DMS79 treated with DMSO at 0.1 percent for 48 hours (cell line): Measurements from ENCODE around the gene PTPRG.

ENCODE experiments used
- DNase-seq: peaks from one replicate; lab custom pipeline; 2025; lab: John Stamatoyannopoulos, UW

The PTPRG gene

DNA sequence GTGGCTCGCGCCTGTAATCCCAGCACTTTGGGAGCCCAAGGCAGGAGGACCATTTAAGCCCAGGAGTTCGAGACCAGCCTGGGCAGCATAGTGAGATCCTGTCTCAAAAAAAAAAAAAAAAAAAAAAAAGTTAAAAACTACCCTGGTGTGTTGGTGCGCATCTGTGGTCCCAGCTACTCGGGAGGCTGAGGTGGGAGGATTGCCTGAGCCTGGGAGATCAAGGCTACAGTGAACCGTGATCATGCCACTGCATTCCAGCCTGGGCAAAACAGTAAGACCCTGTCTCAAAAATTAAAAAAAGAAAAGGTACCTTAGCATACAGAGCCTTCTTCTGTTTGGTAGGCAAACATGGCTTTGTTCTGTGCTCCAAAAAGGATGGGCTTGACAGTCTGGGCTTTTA lies 57.5 kb downstream of the PTPRG start:
- no peak for DNase-seq

DNA sequence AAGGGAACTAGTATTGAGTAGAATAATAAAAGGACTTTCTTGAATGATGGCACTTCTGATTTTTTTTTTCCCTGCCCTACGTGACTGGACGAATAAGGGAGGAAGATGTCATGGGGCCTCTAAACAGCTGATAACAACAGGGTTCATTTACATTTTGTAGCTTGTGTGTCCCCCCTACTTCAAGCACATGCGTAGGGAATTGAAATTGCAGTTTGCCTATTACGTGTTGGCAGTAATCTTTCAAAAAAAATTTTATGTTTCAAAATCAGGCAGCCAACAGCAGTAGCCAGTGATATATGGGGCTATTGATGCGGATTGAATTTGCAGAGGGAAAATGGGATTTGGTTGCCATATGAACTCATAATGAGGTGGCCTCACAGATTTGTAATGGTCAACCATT lies 58.7 kb downstream of the PTPRG start:
- DNase-seq, result no peak

DNA sequence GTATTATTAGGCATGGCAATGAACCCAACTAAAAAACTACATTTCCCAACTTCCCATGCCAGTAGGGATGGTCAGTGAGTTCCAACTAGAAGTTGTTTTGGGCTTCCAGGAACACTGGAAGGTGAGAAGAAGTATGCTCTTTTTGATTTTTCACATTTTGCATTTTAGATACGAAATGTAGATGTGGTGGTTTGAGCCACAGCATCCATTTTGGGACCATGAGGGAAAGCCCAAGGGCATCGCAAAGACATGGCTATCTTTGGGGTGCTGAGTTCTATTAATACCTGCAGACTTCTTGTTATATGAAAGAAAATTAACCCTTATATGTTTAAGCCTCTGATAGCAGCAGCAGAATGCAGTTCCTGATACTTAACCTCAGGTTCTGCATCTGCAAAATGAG lies 62.9 kb downstream of the PTPRG start:
- no peak for DNase-seq

DNA sequence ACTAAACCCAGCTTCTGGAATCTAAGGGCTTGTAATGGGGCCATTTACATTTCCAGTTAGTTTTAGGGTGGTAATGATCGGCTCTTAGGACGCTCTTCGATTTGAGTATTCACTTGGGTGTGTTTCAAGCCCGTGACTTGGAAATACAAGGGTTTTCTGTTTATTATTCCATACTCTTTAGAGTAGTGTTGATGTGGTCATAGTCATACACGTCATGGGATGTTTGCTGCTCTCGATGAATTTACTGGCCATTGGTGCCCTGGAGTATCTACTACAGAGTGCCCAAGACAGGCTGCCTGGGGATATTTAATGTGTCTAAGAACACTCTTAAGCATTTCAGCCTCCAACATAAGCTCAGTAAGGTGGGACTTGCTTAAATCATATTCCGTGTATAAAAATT lies 64.1 kb downstream of the PTPRG start:
- DNase-seq, result no peak

DNA sequence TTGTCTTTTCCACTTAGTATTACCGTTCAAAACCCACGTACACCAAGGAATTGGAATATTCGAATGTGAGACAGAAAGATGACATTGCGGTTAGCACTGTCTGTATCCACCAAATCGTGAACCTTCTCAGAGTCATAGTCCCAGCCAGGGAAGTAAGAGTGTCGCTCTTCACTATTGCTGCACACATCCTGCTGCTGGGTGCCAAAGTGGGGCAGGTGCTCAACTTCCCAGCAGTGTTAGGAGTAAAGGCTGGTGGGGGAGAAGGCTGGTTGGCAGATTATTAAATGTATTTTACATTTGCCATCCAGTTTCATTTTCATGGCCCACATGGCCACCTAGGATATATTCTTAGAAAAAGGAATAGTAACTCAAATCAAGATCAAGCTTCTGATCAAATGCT lies 65.1 kb downstream of the PTPRG start:
- DNase-seq, result no peak

DNA sequence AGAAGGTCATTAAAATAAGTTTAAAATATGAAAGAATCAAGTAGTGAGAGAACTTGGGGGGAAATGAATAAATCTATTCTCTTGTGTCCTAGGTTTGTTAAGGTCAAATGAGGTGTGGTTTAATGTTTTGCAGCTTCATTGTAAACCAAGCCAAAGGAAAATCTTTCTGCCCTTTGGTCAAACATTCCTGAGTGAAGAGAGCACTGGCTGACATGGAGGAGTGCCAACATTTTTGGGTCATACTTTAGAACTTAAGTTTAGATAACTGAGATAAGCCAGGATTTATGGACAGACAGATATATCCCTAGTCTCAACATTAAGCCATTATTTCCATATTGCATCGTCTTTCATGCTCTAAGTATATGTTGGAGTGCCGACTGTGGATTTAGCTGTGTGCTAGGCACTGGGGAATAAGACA lies 66.4 kb downstream of the PTPRG start:
- no peak for DNase-seq

DNA sequence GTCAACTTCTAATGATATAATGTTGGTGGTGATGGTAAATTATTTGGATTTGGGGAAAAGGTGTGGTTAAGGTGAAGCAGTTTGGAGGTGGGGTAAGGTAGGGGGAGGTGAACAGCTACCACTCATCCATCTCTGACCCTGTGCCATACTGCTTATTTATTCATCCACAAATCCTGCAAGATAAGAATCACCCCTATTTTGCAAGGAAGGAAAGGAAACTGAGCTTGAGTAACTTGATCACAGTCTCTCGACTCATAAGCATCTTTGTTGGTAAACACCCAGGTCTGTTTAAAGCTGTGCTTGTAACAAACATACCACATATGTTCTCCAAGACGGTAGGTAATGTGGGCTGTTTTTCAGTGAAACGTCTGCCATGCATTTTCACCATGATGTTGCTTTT lies 67.3 kb downstream of the PTPRG start:
- DNase-seq, result no peak

DNA sequence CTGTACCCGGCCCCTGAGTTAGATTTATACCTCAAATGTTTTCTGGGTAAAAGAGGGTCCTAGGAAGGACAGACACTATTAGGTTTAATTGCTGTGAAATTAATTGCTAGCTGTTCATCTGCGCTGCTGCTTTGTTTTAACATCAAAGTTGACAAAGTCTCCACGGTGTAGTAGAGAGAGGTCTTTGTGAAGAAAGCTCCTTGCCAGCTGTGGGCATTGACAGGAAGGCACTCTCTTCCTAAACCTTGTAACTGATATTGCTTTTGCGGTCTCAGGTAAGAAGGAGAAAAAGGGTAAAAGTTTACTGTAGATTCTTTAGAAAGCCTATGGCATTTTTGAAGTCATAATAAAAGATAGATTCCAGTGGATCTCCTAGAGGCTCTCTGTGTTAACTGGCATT lies 68.1 kb downstream of the PTPRG start:
- DNase-seq, result no peak

DNA sequence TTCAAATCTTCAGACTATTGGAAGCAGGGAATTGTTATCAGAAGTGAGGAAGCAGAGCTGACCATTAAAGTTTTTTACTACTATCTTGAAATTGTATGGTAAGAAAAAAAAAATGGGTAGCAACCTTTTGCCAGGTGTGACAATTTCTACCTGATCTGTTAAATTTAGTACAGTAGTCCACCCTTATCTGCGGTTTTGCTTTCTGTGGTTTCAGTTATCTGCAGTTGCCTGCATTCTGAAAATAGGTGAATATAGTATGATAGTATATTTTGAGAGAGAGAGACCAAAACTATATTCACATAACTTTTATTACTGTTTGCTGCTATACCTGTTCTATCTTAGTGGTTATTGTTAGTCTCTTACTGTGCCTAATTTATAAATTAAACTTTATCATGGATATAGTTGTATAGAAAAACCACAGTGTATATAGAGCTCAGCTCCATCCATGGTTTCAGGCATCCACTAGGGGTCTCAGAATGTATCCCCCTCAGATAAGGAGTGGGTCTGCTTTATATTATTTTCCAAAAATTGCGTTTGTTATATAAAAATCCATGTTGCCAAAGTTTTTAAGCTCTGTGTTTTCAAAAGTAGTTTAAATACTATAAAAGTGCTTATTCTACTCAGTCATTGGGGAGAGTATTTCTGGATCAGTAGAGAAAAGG lies 69.9 kb downstream of the PTPRG start:
- DNase-seq, result no peak

DNA sequence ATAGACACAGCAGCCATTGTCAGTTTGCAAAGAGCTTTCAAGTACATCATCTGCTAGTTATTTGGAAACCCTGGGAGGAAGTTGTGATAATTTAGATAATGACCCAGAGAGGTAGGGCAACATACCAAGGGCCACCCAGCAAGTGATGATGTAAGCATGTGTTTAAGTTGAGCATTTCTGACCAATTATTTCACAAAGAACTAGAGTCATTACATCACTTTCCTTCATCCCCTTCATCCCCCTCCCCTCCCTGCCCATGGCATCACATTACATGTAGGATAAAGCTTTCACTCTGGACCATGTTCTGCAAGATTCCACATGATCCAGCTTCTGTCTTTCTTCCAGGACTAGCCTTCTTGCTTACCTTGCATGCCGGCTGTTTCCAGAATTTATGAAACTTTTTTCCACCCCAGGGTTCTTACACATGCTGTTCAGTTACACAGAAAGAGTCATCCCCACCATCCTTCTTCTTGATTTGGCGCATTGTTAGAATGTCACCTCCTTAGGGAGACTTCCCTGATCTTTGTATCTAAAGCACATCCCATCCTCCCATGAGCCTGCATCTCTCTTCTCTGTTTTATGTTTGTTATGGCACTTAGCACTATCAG lies 71.3 kb downstream of the PTPRG start:
- no peak for DNase-seq

DNA sequence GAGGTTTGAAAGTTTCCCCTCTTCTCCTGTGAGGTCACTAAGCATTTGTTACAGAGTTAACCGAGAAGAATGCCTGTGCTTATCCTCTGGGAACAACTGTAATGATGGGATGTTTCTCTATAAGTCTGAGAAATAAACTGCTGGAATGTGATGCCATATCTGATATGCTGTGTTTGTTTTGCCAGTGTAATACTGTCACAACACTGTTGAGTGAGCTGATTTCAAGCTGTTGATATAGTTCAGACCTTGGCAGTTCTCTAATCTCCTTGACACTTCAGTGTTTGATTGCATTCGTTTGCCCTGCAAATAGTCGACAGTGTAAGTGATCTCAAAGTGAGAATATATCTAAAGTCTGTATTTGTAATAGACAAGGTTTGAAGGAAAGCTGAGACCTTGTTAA lies 73.3 kb downstream of the PTPRG start:
- DNase-seq, result no peak

DNA sequence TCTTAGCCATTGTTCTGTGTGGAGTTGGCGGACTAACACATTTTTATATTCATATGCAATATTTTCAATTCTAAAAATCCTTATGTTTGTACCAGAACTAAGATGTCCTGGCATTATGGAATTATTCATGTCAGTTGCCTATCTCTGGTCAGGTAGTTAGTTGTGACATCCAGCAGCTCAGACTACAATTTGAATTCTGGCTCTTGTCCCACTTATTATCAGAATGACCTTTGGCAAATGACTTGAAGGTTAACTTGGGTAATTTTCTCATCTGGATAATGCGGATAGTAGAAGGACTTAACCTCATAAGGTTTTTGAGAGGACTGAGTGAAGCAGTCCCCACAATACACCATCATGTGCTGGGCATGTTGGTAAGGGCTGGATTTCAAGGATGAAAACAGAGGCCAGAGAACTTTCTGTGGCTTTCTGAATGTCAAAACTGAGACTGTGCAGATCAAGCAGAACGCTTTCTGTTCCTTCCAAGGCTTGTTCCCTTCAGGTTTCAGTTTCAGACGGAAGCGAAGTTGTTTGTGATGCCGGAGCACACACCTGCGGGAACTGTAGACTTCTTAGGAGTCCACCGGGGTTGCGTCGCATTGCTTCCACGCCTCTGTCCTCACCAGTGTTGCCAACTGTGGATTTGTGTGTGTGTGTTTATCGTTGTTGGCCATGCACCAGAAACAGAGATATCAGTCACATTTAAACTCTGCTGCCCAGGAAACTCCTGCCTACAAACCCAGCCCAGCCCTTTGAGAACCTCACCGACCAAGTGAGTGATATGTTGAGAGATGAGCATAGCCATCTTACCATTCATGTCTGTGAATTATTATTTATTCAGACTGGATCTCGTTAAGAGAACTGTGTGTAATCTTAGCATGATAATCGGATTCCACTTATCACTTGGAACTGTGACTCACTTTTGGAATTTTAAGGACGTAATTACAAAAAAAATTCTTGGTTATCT lies 76.0 kb downstream of the PTPRG start:
- no peak for DNase-seq

DNA sequence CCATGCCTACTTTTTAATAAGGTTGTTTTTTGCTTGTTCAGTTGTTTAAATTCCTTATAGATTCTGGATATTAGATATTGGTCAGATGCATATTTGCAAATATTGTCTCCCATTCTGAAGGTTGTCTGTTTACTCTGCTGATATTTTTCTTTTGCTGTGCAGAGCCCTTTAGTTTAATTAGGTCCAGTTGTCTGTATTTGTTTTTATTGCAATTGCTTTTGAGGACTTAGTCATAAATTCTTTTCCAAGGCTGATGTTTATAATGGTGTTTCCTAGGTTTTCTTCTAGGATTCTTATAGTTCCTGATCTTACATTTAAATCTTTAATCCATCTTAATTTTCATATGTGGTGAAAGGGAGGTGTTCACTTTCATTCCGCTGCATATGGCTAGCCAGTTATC lies 77.4 kb downstream of the PTPRG start:
- no peak for DNase-seq

DNA sequence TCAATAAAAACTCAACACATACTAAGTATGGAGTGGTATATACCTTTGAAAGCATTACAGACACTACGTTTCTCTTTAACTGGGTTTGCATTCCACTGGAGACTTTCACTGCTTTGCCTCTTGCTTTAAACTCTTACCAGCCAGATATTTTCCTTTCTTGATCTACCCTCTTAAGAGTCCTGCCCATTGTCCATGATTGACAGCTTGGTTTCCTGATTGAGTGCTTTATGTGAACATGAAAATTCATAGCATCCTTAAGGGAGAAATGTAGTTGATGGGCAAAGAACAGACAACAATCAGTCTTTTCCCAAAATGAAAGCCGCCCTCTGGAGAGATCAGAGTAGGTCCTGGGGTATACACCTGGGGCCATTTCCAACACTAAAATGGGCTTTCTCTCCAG lies 78.6 kb downstream of the PTPRG start:
- DNase-seq, result no peak

DNA sequence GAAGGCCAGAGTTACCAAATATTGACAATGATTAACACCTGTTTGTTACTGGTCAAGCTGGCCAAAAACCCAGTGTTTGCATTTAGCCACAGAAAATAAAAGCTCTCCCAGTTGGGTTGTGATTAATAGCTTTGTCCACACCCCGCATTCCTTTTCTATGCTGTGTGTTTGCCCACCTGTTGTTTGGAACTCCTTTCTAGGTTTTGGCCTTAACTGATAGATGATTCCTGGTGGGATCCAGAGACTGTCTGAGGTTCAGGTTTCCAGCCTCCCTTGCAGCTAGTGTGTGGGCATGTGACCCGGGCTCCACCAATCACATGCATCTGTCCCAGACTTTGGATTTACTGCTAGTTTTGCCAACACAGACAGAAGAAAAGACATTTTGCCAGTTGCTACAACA lies 83.8 kb downstream of the PTPRG start:
- no peak for DNase-seq

DNA sequence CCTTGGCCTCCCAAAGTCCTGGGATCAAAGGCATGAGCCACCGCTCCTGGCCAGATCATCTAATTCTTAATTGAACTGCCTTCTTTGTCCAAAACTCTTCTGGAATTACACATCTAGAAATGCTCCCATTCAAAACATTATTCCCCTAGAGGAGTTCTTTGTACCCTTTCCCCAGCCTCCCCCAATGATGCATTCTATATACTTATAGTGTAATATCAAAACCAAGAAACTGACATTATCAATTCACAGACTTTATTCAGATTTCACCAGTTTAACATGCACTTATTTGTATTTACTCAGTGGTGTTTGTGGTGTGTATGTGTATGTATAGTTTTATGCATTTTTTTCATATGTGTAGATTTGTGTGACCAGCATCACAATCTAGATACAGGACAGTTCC lies 85.0 kb downstream of the PTPRG start:
- DNase-seq, result no peak

DNA sequence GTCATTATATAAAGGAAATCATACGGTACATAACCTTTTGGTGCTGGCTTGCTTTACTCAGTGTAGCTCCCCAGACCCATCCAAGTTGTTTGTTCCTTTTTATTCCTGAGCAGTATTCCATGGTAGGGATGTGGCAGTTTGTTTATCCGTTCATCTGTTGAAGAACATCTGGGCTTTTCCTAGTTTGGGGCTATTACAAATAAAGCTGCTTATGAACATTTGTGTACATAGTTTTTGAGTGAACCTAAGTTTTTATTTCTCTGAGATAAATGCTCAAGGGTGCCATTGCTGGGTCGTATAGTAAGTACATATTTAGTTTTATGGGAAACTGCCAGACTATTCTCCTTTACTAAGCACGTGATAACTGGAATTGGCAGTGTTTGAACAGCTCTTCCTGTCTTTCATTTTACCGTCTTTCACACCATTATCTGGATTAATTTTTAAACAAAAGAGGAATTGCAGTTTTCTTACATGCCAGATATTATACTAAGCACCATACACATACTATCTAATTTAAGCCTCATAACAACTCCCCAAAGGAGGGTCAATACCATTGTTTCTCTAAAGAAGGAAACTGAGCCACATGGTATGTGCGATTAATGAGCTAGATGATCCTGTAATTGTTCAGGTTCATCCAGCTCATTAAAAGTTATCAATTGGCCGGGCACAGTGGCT lies 85.6 kb downstream of the PTPRG start:
- DNase-seq, result no peak

DNA sequence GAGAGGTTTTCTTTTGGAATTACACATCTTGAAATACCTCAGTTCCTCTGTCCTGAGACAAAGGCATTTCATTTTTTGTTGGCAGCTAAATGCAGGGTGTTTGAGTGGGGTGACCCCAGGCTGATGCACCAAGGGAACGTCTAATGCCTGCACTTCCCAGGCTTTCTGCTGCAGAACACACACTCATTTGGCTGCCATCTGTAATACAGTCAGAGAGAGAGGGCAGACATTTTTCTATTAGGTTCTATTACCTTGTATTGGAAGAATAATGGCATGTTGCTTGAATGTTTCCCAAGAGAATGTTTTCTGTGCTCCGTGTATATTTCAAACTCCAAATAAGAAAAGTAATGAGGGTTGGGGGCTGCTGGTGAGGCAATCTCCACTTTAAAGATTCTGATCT lies 87.1 kb downstream of the PTPRG start:
- DNase-seq, result no peak

DNA sequence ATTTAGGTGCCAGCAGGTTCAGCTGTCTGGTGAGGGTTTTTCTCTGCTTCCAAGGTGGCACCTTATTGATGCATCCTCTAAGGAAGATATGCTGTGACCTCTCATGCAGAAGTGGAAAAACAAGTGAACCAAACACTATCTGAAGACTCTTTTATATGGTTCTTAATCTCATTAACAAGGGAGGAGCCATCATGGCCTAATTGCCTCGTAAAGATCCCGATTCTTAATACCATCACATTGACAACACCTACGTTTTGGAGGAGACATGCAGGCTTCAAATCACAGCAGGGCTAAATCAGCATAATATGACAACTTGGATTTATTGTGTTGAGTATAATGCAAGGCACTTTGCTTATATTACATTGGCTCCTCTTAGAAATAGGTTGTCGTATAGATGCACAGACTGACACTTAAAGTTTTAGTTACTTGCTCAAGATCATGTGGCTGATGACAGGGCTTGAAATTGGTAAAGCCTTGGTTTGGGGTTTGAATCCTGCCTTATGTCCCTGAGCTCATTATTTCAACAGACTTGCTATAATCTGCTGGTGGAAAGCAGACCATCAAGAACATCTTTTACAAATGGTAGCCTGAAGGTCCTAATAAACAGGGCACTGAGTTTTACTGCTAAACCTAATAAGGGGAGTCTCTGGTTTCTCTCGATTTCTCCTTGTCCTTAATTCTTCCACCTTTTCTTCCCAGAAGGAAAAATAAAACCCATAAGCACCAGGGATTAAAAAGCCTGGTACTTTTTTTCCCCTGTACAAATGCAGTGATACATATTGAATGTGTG lies 88.2 kb downstream of the PTPRG start:
- DNase-seq, result no peak

DNA sequence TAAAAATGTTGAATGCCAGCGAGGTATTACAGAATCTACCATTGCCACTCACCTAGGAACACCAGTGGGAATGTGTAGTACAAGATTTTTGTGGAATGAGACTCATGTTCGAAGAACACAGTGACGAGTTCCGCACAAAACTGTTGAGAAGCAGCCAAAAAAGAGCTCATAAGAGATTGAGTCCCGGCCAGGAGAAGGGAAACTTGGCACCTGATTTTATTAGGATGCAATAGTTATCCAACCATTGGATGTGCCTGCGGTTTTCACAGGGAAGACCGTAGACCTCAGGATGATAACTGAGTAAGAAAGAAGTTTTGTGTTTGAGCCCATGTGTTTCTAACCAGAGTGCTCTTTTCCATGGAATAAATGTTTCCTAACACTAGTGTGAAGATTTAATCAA lies 88.9 kb downstream of the PTPRG start:
- no peak for DNase-seq

DNA sequence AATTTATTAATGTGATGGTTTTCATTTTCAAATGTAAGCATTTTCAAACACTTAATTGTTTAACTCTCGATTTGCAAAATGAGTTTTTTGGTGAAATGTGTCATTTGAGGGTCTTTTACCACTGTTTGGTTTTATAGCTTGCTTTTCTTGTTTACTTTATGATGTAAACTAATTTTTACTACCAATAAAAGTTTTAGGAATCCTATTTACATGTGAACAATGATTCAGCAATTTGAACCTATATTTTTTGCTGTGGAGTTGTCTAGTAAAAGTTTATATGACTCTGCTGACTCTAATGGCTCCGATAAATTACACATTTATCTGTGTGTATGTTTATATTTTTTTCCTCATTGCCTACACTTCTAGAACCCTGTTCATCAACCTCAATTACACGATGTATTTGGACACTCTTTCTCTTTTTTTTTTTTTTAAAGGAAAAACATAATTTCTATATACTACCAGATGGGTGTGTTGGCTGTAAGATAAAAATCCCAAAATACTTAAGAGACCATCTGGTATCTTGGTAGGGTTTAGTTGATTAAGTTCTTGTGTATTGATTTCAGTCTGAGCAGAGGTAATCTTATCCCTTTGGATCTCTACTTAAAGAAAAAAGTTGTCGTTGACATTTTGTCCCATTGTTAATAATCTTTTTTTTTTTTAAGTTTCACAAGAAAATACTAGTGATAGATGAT lies 89.5 kb downstream of the PTPRG start:
- DNase-seq, result no peak
